Fibroblast of lung (primary cell): Measurements from ENCODE around the gene HPDL.

Experiments
- CTCF ChIP-seq, 2 donors: IDR thresholded peaks in 1 of 2; conservative IDR thresholded peaks in 1 of 2; 1 replicate in 1 of 2; 2 replicates in 1 of 2; pipeline ENCODE4 v1.5.1; 2011 to 2012; ENCODE audit warnings: low read length in 2 of 2, control low read depth in 1 of 2, inconsistent platforms in 1 of 2, low read depth in 1 of 2, mild to moderate bottlenecking in 1 of 2
- EZH2 ChIP-seq: IDR thresholded peaks from 2 replicates; pipeline ENCODE4 v1.5.1; 2012; ENCODE audit warnings: low read length, control low read depth, mild to moderate bottlenecking; ENCODE audit errors: missing control alignments

- TF ChIP-seq CTCF (conservative IDR thresholded peaks at IDR 0.05 in 1 of 2, IDR thresholded peaks at IDR 0.05 in 1 of 2; ENCODE audit: low read depth in 1 of 2, low read length in 2 of 2) (no peak), EZH2 (no peak)
Measured at GRCh38 chr1:45297666-45298356, 28.9 kb upstream of the HPDL start.
